DND-41 (cell line): ENCODE measurements around the gene SH3TC2.

Experiments used
- ATAC-seq: fragments of 200-7000 bp; cut with Tn5 transposase; 3 replicates; pipeline ENCODE4 v1.9.1; 2021; ENCODE audit warnings: low read depth; ENCODE audit not compliant: insufficient read depth
- DNase-seq: peaks from one replicate; pipeline ENCODE4 v3.0.0-alpha.2; 2020
- H2AFZ ChIP-seq: 2 replicates; pipeline ENCODE4 v1.6.0; 2012; ENCODE audit warnings: low read depth, low read length
- H3K27ac ChIP-seq: 2 replicates; pipeline ENCODE4 v1.5.1; 2012; ENCODE audit warnings: low read length, inconsistent platforms
- H3K27me3 ChIP-seq: fragments of 200-600 bp; sonication (generic); 2 replicates; pipeline ENCODE4 v1.6.0; 2012; ENCODE audit warnings: low read length, mild to moderate bottlenecking, inconsistent platforms; ENCODE audit not compliant: insufficient read depth, poor library complexity
- H3K36me3 ChIP-seq: 2 replicates; pipeline ENCODE4 v1.5.1; 2012; ENCODE audit warnings: low read length, inconsistent platforms; ENCODE audit not compliant: insufficient read depth
- H3K4me1 ChIP-seq: 2 replicates; pipeline ENCODE4 v1.5.1; 2012; ENCODE audit warnings: mild to moderate bottlenecking, low read length; ENCODE audit not compliant: insufficient read depth
- H3K4me2 ChIP-seq: 2 replicates; pipeline ENCODE4 v1.6.0; 2012; ENCODE audit warnings: mild to moderate bottlenecking, moderate library complexity, low read length, inconsistent platforms; ENCODE audit not compliant: insufficient read depth
- H3K4me3 ChIP-seq, 2 experiments: fragments of 200-600 bp in 1 of 2; shearing (Covaris generic) in 1 of 2; 2 replicates each; pipeline ENCODE4 v1.5.1; 2012 to 2016; ENCODE audit warnings: inconsistent platforms in 2 of 2, low read length in 2 of 2, mild to moderate bottlenecking in 2 of 2, low read depth in 1 of 2, moderate library complexity in 1 of 2
- H3K79me2 ChIP-seq: 2 replicates; pipeline ENCODE4 v1.6.0; 2012; ENCODE audit warnings: low read length, inconsistent platforms; ENCODE audit not compliant: insufficient read depth
- H3K9ac ChIP-seq: 2 replicates; pipeline ENCODE4 v1.6.0; 2012; ENCODE audit warnings: low read depth, mild to moderate bottlenecking, inconsistent platforms, low read length, moderate library complexity
- H3K9me3 ChIP-seq: 2 replicates; pipeline ENCODE4 v1.5.1; 2012; ENCODE audit warnings: low read length, moderate library complexity, mild to moderate bottlenecking, inconsistent platforms; ENCODE audit not compliant: insufficient read depth, severe bottlenecking
- H4K20me1 ChIP-seq: 2 replicates; pipeline ENCODE4 v1.6.0; 2012; ENCODE audit warnings: low read length; ENCODE audit not compliant: insufficient read depth
- CTCF ChIP-seq: IDR thresholded peaks from 2 replicates; pipeline ENCODE4 v1.5.1; 2012; ENCODE audit warnings: borderline replicate concordance, low read length, moderate library complexity, mild to moderate bottlenecking; ENCODE audit not compliant: poor library complexity, severe bottlenecking; ENCODE audit errors: extremely low read depth
- EZH2 ChIP-seq: IDR thresholded peaks from 3 replicates; pipeline ENCODE4 v1.6.1; 2012; ENCODE audit warnings: borderline replicate concordance, low read depth, mild to moderate bottlenecking, moderate library complexity, low read length, inconsistent platforms; ENCODE audit not compliant: severe bottlenecking

The SH3TC2 gene

GRCh38 chr5:149072791-149073190 is 9.9 kb upstream of the SH3TC2 start:
- Histone ChIP-seq H3K9ac (no peak overlapping the region), H3K4me3 (no peak overlapping the region), H3K4me2 (no peak overlapping the region), H3K4me1 (no peaks in the 10 kb centered on the region), H3K79me2 (no peaks in the 10 kb centered on the region), H3K27ac (no peak overlapping the region), H3K36me3 (no peaks in the 10 kb centered on the region), H4K20me1 (no peaks in the 10 kb centered on the region), H3K27me3 (no peaks in the 10 kb centered on the region), H3K9me3 (no peaks in the 10 kb centered on the region), H2AFZ (no peak overlapping the region)
- TF ChIP-seq EZH2, result no peak
- no peak for TF ChIP-seq CTCF
- no peak for ATAC-seq
- no peak for DNase-seq

DNA sequence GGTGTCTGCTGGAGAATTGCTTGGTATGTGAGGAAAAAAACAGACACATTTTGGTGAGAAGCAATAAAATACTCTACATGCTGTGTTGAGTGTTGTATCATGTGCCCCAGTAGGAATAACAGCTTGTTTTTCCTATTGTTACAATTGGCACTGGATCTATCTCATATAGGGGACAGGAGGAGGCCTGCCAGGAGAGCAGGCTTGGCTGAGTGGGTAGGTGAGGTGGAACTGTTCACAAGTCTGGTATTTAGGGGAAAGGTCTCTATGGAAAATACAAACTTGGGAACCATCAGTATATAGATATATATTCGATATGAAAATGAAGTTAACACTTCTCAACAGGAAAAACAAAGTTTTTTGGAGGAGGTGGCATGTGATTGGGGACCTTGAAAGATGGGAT is 9.5 kb upstream of the SH3TC2 start:
- no peak overlapping the region for H3K4me2 ChIP-seq
- no peaks in the 10 kb centered on the region for H3K79me2 ChIP-seq
- TF ChIP-seq CTCF, result no peak
- no peak for TF ChIP-seq EZH2
- no peaks in the 10 kb centered on the region for H3K27me3 ChIP-seq
- DNase-seq (no peak), ATAC-seq (no peak)
- no peak overlapping the region for H3K9ac ChIP-seq
- H3K27ac ChIP-seq, result no peak overlapping the region
- H3K9me3 ChIP-seq, result no peaks in the 10 kb centered on the region
- no peaks in the 10 kb centered on the region for H3K4me1 ChIP-seq
- H2AFZ ChIP-seq, result no peak overlapping the region
- H3K4me3 ChIP-seq, result no peak overlapping the region
- H4K20me1 ChIP-seq, result no peaks in the 10 kb centered on the region
- H3K36me3 ChIP-seq, result no peaks in the 10 kb centered on the region

DNA sequence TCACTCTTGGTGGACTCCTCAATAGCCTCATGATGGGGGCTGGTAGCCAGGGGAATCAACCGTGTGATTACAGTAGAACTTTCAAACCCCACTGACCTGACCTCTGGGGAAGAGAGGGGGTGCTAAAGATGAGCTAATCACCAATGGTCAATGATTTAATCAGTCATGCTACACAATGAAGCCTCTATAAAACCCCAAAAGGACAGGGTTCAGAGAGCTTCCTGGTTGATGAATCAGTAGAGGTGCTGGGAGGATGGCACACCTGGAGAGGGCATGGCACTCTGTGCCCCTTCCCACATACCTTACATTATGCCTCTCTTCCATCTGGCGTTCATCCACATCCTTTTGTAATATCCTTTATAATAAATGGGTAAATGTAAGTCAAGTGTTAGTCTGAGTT is 8.9 kb upstream of the SH3TC2 start:
- Histone ChIP-seq H3K36me3 (no peaks in the 10 kb centered on the region), H2AFZ (no peak overlapping the region), H4K20me1 (no peaks in the 10 kb centered on the region), H3K79me2 (no peaks in the 10 kb centered on the region), H3K27me3 (no peaks in the 10 kb centered on the region), H3K27ac (no peak overlapping the region), H3K4me3 (no peak overlapping the region), H3K4me1 (no peaks in the 10 kb centered on the region), H3K9me3 (no peaks in the 10 kb centered on the region), H3K9ac (no peak overlapping the region), H3K4me2 (no peak overlapping the region)
- TF ChIP-seq CTCF, result no peak
- TF ChIP-seq EZH2, result no peak
- ATAC-seq (no peak), DNase-seq (no peak)

GRCh38 chr5:149071216-149071615 is 8.4 kb upstream of the SH3TC2 start:
- H3K4me3 ChIP-seq, result no peak overlapping the region
- ATAC-seq (no peak), DNase-seq (no peak)
- no peak for TF ChIP-seq EZH2
- no peak for TF ChIP-seq CTCF
- no peaks in the 10 kb centered on the region for H3K79me2 ChIP-seq
- no peaks in the 10 kb centered on the region for H3K27me3 ChIP-seq
- no peaks in the 10 kb centered on the region for H3K36me3 ChIP-seq
- H3K27ac ChIP-seq, result no peak overlapping the region
- no peaks in the 10 kb centered on the region for H3K9me3 ChIP-seq
- H4K20me1 ChIP-seq, result no peaks in the 10 kb centered on the region
- no peak overlapping the region for H3K4me2 ChIP-seq
- no peak overlapping the region for H2AFZ ChIP-seq
- H3K4me1 ChIP-seq, result no peaks in the 10 kb centered on the region
- H3K9ac ChIP-seq, result no peak overlapping the region
